OCI-LY1 (cell line): ENCODE data around the gene TUFT1.

Experiments used
- H2AFZ ChIP-seq: fragments of 200-600 bp; sonication (generic), shearing (Covaris generic); 2 replicates; pipeline ENCODE4 v1.6.0; 2014; ENCODE audit warnings: antibody characterized with exemption, mild to moderate bottlenecking, low read length
- H3F3A ChIP-seq: fragments of 200-600 bp; sonication (generic), shearing (Covaris generic); 2 replicates; pipeline ENCODE4 v1.6.0; 2014; ENCODE audit warnings: mild to moderate bottlenecking, antibody characterized with exemption, low read length, moderate library complexity; ENCODE audit not compliant: insufficient read depth
- H3K27ac ChIP-seq: fragments of 200-600 bp; sonication (generic); 2 replicates; pipeline ENCODE4 v1.5.1; 2014; ENCODE audit warnings: low read length, mixed run types, mild to moderate bottlenecking, low read depth; ENCODE audit not compliant: poor library complexity, severe bottlenecking
- H3K27me3 ChIP-seq: fragments of 200-600 bp; sonication (generic); 2 replicates; pipeline ENCODE4 v1.6.0; 2014; ENCODE audit warnings: antibody characterized with exemption, mild to moderate bottlenecking, low read length, moderate library complexity; ENCODE audit not compliant: insufficient read depth
- H3K36me3 ChIP-seq: fragments of 200-600 bp; sonication (generic); 2 replicates; pipeline ENCODE4 v1.6.1; 2014; ENCODE audit warnings: mild to moderate bottlenecking, antibody characterized with exemption, low read length, moderate library complexity, mixed read lengths; ENCODE audit not compliant: insufficient read depth
- H3K4me1 ChIP-seq: fragments of 200-600 bp; sonication (generic); 2 replicates; pipeline ENCODE4 v1.5.1; 2014; ENCODE audit warnings: mild to moderate bottlenecking, low read length, moderate library complexity; ENCODE audit not compliant: insufficient read depth, severe bottlenecking
- H3K4me2 ChIP-seq: fragments of 200-600 bp; sonication (generic), shearing (Covaris generic); 2 replicates; pipeline ENCODE4 v1.6.1; 2014; ENCODE audit warnings: low read length
- H3K4me3 ChIP-seq: fragments of 200-600 bp; sonication (generic); 2 replicates; pipeline ENCODE4 v1.5.1; 2014; ENCODE audit warnings: low read length, low read depth, mild to moderate bottlenecking, mixed read lengths; ENCODE audit not compliant: poor library complexity, severe bottlenecking
- H3K79me2 ChIP-seq: fragments of 200-600 bp; shearing (Covaris generic); 2 replicates; pipeline ENCODE4 v1.6.1; 2016; ENCODE audit warnings: mixed run types, low read length, mixed read lengths; ENCODE audit not compliant: insufficient read depth
- H3K9ac ChIP-seq: fragments of 200-600 bp; sonication (generic), shearing (Covaris generic); 2 replicates; pipeline ENCODE4 v1.6.1; 2014; ENCODE audit warnings: mild to moderate bottlenecking, low read length, mixed read lengths
- H3K9me2 ChIP-seq: fragments of 200-600 bp; sonication (generic), shearing (Covaris generic); 2 replicates; pipeline ENCODE4 v1.6.1; 2014; ENCODE audit warnings: low read depth, mild to moderate bottlenecking, low read length, mixed read lengths
- H3K9me3 ChIP-seq: fragments of 200-600 bp; shearing (Covaris generic); 2 replicates; pipeline ENCODE4 v1.6.1; 2014; ENCODE audit warnings: low read length, mixed read lengths
- H4K20me1 ChIP-seq: fragments of 200-600 bp; sonication (generic), shearing (Covaris generic); 2 replicates; pipeline ENCODE4 v1.6.0; 2016; ENCODE audit warnings: mild to moderate bottlenecking, low read length; ENCODE audit not compliant: insufficient read depth
- CTCF ChIP-seq: fragments of 200-600 bp; sonication (generic), shearing (Covaris generic); IDR thresholded peaks from 2 replicates; pipeline ENCODE4 v1.5.1; 2017; ENCODE audit warnings: mild to moderate bottlenecking, antibody characterized with exemption, low read length, moderate library complexity, mixed read lengths
- EZH2 ChIP-seq: fragments of 200-600 bp; sonication (generic), shearing (Covaris generic); IDR thresholded peaks from 2 replicates; pipeline ENCODE4 v1.8.0; 2017; ENCODE audit warnings: borderline replicate concordance, mixed run types, mild to moderate bottlenecking, antibody characterized with exemption, low read length, moderate library complexity, mixed read lengths

The TUFT1 gene

GRCh38 chr1:151512326-151512725 lies 27.8 kb upstream of the TUFT1 start:
- H3K27ac ChIP-seq = no peak overlapping the region
- no peak overlapping the region for H2AFZ ChIP-seq
- H3K27me3 ChIP-seq = no peaks in the 10 kb centered on the region
- H3K79me2 ChIP-seq = no peaks in the 10 kb centered on the region
- H3K36me3 ChIP-seq = no peaks in the 10 kb centered on the region
- H3K4me1 ChIP-seq = peaks cover 21% of the 10 kb centered on the region
- H3K4me2 ChIP-seq = peak overlapping the region; percentile 72
- no peaks in the 10 kb centered on the region for H3K9me2 ChIP-seq
- H3K9me3 ChIP-seq = no peaks in the 10 kb centered on the region
- H4K20me1 ChIP-seq = no peaks in the 10 kb centered on the region
- H3K9ac ChIP-seq = no peak overlapping the region
- peak overlapping the region; percentile 64 for H3K4me3 ChIP-seq
- TF ChIP-seq CTCF (no peak), EZH2 (no peak)
- H3F3A ChIP-seq = no peaks in the 10 kb centered on the region

GRCh38 chr1:151512801-151513625 lies 27.1 kb upstream of the TUFT1 start:
- Histone ChIP-seq H4K20me1 (no peaks in the 10 kb centered on the region), H2AFZ (no peak overlapping the region), H3K4me2 (no peak overlapping the region), H3K4me1 (peaks cover 21% of the 10 kb centered on the region), H3K36me3 (no peaks in the 10 kb centered on the region), H3K4me3 (no peak overlapping the region), H3K9me3 (no peaks in the 10 kb centered on the region), H3K27me3 (no peaks in the 10 kb centered on the region), H3K79me2 (no peaks in the 10 kb centered on the region), H3K27ac (no peak overlapping the region), H3F3A (no peaks in the 10 kb centered on the region), H3K9ac (no peak overlapping the region), H3K9me2 (no peaks in the 10 kb centered on the region)
- TF ChIP-seq CTCF (no peak), EZH2 (no peak)

GRCh38 chr1:151513626-151514121 lies 26.4 kb upstream of the TUFT1 start:
- no peak for TF ChIP-seq CTCF
- TF ChIP-seq EZH2 = no peak
- no peaks in the 10 kb centered on the region for H3K27me3 ChIP-seq
- peaks cover 21% of the 10 kb centered on the region for H3K4me1 ChIP-seq
- no peak overlapping the region for H3K27ac ChIP-seq
- H3K79me2 ChIP-seq = no peaks in the 10 kb centered on the region
- H4K20me1 ChIP-seq = no peaks in the 10 kb centered on the region
- no peaks in the 10 kb centered on the region for H3K9me3 ChIP-seq
- H3K9me2 ChIP-seq = no peaks in the 10 kb centered on the region
- no peak overlapping the region for H3K9ac ChIP-seq
- no peak overlapping the region for H2AFZ ChIP-seq
- no peaks in the 10 kb centered on the region for H3F3A ChIP-seq
- no peaks in the 10 kb centered on the region for H3K36me3 ChIP-seq
- H3K4me2 ChIP-seq = no peak overlapping the region
- no peak overlapping the region for H3K4me3 ChIP-seq
